Measurements from ENCODE around the gene NHSL2. TPM values are rescaled to one million over a fixed set of nuclear protein-coding genes. Genes with fewer than 3 reads are reported as not detected.

The NHSL2 gene
- total RNA-seq, 4 donors from 2014 or later = 5.5 to 11.7 (median 7.2) TPM

DNA sequence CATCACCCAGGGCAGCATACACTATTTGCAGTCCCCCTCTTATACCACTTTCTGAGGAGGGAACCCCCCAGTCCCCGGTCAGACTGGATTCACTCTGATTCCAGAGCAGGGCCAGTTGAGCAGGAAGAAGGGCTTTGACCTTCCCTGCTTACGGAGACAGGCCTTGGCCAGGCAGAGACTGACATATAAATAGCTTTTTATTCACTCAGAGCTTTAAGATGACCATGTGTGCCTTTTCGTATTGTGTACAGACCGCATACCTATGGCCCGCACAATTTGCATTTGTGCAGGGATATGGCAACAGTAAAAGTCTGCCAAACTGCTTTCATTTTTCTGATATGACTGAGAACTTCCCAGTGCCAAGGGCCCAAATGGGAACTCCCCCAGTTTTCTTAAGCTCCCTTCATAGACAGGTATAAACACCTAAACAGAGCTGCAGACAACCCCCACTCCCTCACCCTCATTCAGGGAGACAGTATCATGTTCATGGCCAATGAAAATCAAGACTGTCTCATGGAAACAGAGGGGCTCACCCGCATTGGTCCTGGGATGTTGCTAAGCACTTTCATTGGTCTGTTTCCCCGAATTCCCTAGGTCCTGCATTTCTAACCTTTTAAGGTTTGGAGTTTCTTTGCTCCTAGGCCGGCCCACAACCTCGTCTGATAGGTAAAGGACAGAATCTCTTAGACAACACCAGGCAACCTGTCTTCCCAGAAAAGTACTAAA is 135.1 kb downstream of the NHSL2 start:
- WGBS, 2 donors = 50 to 64% methylated on average over 6 to 7 of the region's 9 CpGs
- Histone ChIP-seq H3K9me3 (no peaks in the 10 kb centered on the region), H3K27ac (peak overlapping the region; percentile 62 to 80 (median 62)), H3K4me1 (peaks cover 3 to 25% of the 10 kb centered on the region in 2 donors), H3K4me3 (replicated peaks in 1 of 3) (no peak overlapping the region), H3K36me3 (no peaks in the 10 kb centered on the region), H3K27me3 (no peaks in the 10 kb centered on the region)
- intact Hi-C loops (cut with DNase I) = no loop called here
- peak; percentile 40 to 54 for DNase-seq
- TF ChIP-seq, protein P1, sequence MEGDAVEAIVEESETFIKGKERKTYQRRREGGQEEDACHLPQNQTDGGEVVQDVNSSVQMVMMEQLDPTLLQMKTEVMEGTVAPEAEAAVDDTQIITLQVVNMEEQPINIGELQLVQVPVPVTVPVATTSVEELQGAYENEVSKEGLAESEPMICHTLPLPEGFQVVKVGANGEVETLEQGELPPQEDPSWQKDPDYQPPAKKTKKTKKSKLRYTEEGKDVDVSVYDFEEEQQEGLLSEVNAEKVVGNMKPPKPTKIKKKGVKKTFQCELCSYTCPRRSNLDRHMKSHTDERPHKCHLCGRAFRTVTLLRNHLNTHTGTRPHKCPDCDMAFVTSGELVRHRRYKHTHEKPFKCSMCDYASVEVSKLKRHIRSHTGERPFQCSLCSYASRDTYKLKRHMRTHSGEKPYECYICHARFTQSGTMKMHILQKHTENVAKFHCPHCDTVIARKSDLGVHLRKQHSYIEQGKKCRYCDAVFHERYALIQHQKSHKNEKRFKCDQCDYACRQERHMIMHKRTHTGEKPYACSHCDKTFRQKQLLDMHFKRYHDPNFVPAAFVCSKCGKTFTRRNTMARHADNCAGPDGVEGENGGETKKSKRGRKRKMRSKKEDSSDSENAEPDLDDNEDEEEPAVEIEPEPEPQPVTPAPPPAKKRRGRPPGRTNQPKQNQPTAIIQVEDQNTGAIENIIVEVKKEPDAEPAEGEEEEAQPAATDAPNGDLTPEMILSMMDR (IDR thresholded peaks at IDR 0.05) = no peak
- TF ChIP-seq POLR2A (IDR thresholded peaks at IDR 0.05) = no peak

DNA sequence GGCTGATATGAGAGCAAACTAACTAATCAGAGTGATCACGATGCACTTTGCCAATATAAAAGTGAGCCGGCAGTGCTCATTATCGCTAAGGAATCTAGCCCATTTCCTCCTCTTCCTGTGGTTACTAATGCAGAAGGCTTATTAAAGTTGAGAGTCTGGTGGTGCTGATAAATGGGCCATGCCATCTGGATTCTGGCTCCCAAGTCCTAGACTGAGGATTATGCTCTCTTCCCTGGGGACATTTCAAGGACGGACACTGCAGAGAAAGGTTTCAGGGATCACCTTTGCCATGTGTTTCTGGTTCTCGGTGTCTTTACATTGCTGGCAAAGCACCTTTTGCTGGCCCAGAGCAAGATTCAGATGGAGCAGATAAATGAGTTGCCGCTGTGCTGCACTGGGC is 135.8 kb downstream of the NHSL2 start:
- H3K27me3 ChIP-seq = no peaks in the 10 kb centered on the region
- H3K4me1 ChIP-seq = peaks cover 3 to 23% of the 10 kb centered on the region in 2 donors
- no peaks in the 10 kb centered on the region for H3K9me3 ChIP-seq
- WGBS, 2 donors = 54 to 62% methylated on average over 4 to 6 of the region's 6 CpGs
- no peak for TF ChIP-seq POLR2A (IDR thresholded peaks at IDR 0.05)
- TF ChIP-seq, protein P1 (IDR thresholded peaks at IDR 0.05) = no peak
- intact Hi-C loops (cut with DNase I) = no loop called here
- no peak overlapping the region for H3K4me3 ChIP-seq (replicated peaks in 1 of 3)
- peak overlapping the region; percentile 10 to 80 (median 62) for H3K27ac ChIP-seq
- no peak for DNase-seq
- no peaks in the 10 kb centered on the region for H3K36me3 ChIP-seq

DNA sequence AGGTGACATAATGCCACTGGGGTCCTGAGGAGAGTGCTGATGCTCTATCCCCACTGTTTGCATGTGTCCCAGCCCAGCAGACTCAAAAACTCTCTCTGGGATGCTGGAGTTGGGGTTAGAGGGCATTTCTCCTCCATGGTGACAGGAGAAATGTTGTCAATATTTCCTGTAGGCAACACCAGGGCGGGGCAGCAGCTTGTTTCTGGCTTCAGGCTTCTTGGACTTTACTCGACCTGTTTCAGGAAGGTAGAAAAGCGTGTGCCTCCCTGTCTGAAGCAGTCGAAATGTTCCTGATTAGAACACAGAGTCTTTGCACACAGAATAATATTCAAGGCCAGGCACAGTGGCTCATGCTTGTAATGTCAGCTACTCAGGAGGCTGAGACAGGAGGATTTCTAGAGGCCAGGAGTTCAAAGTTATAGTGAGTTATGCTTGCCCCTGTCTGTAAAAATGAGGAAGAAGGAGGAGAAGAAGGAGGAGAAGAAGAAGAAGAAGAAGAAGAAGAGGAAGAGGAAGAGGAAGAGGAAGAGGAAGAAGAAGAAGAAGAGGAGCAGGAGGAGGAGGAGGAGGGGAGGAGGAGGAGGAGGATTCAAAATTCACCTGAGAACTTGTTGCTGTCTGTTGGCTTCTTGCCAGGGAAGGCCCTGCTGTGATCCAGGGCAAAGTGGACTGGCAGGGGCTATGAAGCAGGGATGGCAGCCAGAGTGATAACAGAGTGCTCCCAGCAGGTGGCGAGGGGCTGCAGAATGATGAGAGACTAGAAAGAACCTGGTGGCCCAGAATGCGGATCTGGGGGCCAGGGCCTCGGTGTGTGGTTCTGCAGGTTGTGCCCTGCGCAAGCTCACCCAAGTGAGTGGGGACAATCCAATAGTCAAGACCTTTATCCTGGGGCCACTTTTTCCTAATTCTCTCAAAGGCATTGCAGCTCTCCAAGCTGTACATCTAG is 138.1 kb downstream of the NHSL2 start:
- intact Hi-C loops (cut with DNase I) = no loop called here
- Histone ChIP-seq H3K4me3 (replicated peaks in 1 of 3) (no peak overlapping the region), H3K36me3 (no peaks in the 10 kb centered on the region), H3K27ac (no peak overlapping the region), H3K9me3 (no peaks in the 10 kb centered on the region), H3K27me3 (no peaks in the 10 kb centered on the region), H3K4me1 (peaks cover 3 to 17% of the 10 kb centered on the region in 2 donors)
- DNase-seq = no peak
- TF ChIP-seq POLR2A (IDR thresholded peaks at IDR 0.05) = no peak
- TF ChIP-seq, protein P1 (IDR thresholded peaks at IDR 0.05) = no peak
- WGBS, 2 donors = 89% methylated on average over 6 to 8 of the region's 8 CpGs

DNA sequence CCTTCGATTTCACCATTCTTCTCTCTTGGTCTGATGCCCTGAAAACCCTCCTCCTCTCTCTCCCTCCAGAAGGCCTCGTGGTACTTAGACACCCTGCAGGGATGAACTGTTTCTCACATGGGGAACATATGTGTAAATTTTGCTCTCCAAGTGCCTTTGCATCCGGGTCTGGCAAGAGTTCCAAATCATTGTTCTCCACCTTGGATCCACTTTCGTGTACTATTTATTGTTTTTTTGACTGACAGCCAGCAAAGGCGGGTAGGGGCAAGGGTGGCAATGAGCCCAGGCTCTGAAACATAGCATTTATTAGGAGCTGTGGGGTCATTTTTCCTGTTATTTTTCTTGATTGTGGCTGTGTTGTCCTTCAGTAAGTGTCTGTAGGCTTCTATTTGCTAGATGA is 139.4 kb downstream of the NHSL2 start:
- no peak overlapping the region for H3K4me3 ChIP-seq (replicated peaks in 1 of 3)
- no peaks in the 10 kb centered on the region for H3K36me3 ChIP-seq
- no peak for DNase-seq
- H3K4me1 ChIP-seq = peaks cover 3 to 15% of the 10 kb centered on the region in 2 donors
- no peaks in the 10 kb centered on the region for H3K27me3 ChIP-seq
- TF ChIP-seq, protein P1 (IDR thresholded peaks at IDR 0.05) = no peak
- no peak for TF ChIP-seq POLR2A (IDR thresholded peaks at IDR 0.05)
- WGBS, 2 donors = 60 to 65% methylated on average over 5 of the region's 5 CpGs
- H3K9me3 ChIP-seq = no peaks in the 10 kb centered on the region
- intact Hi-C loops (cut with DNase I) = no loop called here
- H3K27ac ChIP-seq = no peak overlapping the region

Data from thyroid gland (tissue), 4 donors.